CD4-positive, alpha-beta T cell treated with Interleukin-4 for 4 hours (primary cell): ENCODE measurements around the gene GSTM3.
"Not testable (repeated sequence)": the region's sequence is repeated elsewhere in the genome, so short reads cannot be mapped to it uniquely, and the experiment has no call there.

Experiments
- DNase-seq: peaks from one replicate; pipeline ENCODE4 v3.0.0-alpha.2; 2020

The GSTM3 gene

DNA sequence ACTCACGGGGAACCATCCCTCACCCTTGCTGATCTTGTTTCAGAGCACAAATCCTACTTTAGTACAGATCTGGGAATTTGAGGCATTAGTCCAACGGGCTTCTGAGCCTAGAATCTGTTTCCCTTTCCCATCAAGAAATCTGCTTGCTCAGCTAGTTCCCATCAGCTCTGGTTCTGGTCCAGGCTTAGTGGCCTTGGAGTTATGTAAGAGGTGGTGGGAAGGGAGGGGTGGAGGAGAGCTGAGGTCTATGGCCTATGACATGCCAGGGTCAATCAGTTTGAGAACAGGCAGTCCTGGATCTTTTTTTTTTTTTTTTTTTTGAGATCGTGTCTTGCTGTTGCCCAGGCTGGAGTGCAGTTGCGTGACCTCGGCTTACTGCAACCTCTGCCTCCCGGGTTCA, 49.1 kb downstream of the GSTM3 start:
- DNase-seq, result no peak

DNA sequence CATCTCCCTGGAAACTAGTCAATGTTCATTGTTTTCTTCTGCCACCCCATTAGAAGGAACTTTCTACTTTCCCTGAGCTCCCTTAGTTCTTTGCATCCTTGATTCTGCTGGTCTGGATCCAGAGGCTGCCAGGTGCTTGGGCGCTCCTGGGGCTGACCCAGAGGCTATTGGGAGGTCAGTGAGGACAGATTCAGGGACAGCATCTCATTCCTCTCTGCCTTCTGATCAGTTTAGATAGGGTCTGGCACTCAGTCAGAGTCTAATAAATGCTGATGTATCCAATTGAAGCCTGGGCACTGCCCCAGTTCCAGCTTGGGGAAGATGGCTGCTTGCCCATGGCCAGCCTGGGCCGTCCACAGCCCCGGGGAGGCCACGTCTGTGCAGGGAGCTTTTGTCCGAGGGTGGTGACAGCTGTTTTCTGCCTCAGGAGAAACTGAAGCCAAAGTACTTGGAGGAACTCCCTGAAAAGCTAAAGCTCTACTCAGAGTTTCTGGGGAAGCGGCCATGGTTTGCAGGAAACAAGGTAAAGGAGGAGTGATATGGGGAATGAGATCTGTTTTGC, 50.9 kb downstream of the GSTM3 start:
- DNase-seq, result no peak

- DNase-seq, result no peak
Measured at GRCh38 chr1:109687641-109688499, 53.0 kb downstream of the GSTM3 start, which contains the start of gene GSTM1. Gene GSTM1, plus strand, starts transcription at chr1:109687817. Its CDS starts 57 bp downstream, at chr1:109687874.

DNA sequence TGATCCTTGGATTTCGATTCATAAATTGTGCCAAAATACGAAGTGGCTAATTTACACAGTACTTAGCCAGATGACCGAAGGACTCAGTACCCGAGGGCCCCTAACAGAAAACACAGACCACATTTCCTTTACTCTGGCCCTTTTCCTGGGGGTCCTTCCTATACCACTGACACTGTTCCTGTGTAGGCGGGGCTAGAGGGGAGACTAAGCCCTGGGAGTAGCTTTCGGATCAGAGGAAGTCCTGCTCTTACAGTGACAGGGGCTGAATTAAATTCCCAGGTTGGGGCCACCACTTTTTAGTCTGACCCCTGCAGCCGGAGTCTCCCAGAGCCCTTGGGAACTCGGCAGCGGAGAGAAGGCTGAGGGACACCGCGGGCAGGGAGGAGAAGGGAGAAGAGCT, 53.7 kb downstream of the GSTM3 start:
- not testable (repeated sequence) for DNase-seq

DNA sequence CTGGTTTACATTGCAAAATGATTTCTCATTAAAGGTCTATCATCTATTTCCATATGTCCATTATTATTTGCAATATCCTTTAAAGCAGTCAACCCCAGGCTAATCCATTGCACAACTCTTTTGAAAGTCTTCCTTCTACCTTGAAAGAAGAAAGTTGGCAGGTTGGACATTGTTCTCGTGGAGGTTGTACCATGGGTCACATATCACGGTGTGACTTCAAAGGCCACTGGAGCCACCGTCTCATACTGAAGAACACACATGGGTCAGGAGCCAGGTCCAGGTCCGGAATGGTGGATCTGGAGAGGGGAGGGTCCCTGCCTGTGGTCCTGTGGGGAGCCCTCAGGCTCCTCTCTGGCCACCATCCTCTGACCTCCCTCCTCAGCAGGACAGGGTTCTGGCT, 54.9 kb downstream of the GSTM3 start:
- not testable (repeated sequence) for DNase-seq

DNA sequence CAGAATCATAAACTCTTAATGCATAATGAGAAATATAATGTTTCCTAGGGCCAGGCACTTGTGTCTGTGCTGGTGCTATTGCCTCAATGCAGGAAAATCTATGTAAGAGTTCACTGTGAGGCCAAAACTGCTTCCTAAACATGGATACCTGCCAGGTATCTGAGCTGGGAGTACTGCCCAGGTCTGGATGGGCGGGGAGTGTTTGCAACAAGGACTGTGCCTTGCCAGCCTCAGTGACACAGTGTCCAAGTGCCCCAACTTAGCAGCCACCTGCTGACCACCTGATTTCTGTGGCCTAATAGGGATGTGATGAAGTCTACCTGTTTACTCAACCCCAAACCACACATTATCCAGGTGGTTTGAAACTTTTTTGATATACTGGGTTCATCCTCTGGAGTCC, 55.4 kb downstream of the GSTM3 start:
- DNase-seq, result not testable (repeated sequence)

DNA sequence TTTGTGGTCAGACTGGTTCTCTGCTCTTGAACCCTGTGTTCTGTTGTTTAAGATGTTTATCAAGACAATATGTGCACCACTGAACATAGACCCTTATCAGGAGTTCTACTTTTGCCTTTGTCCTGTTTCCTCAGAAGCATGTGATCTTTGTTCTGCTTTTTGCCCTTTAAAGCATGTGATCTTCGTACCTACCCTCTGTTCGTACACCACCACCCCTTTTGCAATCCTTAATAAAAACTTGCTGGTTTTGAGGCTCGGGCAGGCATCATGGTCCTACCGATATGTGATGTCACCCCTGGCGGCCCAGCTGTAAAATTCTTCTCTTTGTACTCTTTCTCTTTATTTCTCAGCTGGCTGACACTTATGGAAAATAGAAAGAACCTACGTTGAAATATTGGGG, 56.1 kb downstream of the GSTM3 start:
- DNase-seq, result not testable (repeated sequence)
